SK-N-MC (cell line): Measurements from ENCODE around the gene SGO1.

ENCODE experiments used
- EZH2 ChIP-seq: fragments of 200-600 bp; sonication (generic); IDR thresholded peaks from one replicate; pipeline ENCODE4 v1.6.1; 2017; ENCODE audit warnings: antibody characterized with exemption
- FOXP2 ChIP-seq: optimal IDR thresholded peaks from 2 replicates; pipeline ENCODE3; 2011; ENCODE audit warnings: mild to moderate bottlenecking, moderate library complexity; ENCODE audit not compliant: insufficient read depth; ENCODE audit errors: extremely low read length, control extremely low read depth

DNA sequence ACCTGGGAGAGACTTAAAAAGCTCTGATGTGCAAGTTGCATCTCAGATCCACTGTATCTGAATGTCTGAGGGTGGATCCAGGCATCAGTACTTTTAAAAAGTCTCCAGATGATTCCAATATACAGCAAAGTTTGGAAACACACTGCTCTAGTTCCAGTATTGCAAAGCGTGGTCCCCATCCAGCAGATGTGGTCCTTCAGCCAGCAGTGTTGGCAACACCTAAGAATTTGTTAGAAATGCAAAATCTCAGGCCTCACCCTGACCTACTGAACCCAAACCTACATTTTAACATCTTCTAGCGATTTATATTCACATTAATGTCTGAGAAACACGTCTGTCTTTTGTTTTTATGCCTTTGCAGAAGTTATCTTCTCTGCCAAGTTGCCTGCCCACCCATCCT lies 32.2 kb upstream of the SGO1 start:
- TF ChIP-seq EZH2 (no peak), FOXP2 (no peak)
